Measurements from ENCODE around the gene PITX3. TPM values are rescaled to one million over a fixed set of nuclear protein-coding genes. Genes with fewer than 3 reads are reported as not detected.

Gene PITX3
- total and polyA plus RNA-seq, 2 experiments from 2014 or later: 0.34 TPM; not detected in 1

DNA sequence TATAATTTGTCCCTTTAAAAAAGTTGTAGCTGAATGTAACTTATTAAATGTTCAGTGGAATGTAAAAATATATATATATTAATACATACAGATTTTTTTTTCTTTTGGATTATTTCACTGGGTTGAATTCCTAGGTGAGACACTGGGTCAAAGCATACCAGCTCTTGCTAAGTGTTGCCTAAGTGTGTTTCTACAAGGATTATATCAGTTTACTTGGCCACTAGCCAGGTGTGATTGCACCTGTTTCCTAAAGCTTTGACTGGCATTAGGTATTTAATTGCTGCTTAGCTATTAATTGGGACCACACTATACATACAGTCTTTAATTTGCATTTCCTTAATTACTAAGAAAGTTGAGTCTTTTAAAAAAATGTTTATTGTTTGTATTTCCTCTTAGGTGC lies 20.7 kb downstream of the PITX3 start:
- no peak for DNase-seq (ENCODE audit: low spot score)
- H3K36me3 ChIP-seq (ENCODE audit: insufficient read depth): no peaks in the 10 kb centered on the region
- Mint-ChIP-seq H3K4me1 (peaks cover 2% of the 10 kb centered on the region; the same call in 2 of the 3 replicates), H3K9me3 (no peaks in the 10 kb centered on the region), H3K27ac (no peak overlapping the region), H3K36me3 (ENCODE audit: low read depth) (no peaks in the 10 kb centered on the region), H3K4me3 (no peak overlapping the region), H3K27me3 (ENCODE audit: insufficient read depth, low read depth, poor library complexity) (peaks cover 8% of the 10 kb centered on the region)
- H3K4me2 ChIP-seq: no peak overlapping the region
- H3K4me1 ChIP-seq (ENCODE audit: insufficient read depth): no peaks in the 10 kb centered on the region; the same call in 1 of the 2 replicates
- H3K27ac ChIP-seq (ENCODE audit: low read depth): no peak overlapping the region
- H3K27me3 ChIP-seq (ENCODE audit: insufficient read depth): peaks cover 23% of the 10 kb centered on the region
- no peaks in the 10 kb centered on the region; the same call in 1 of the 2 replicates for H4K20me1 ChIP-seq (replicated peaks; ENCODE audit: insufficient read depth)
- H3K79me2 ChIP-seq (replicated peaks; ENCODE audit: insufficient read depth): no peaks in the 10 kb centered on the region
- TF ChIP-seq ZNF462 (CRISPR knock-in tag; IDR thresholded peaks at IDR 0.05) (no peak), JUNB (IDR thresholded peaks at IDR 0.05; ENCODE audit: unreplicated experiment) (no peak)
- no peaks in the 10 kb centered on the region for H3K9me2 ChIP-seq (ENCODE audit: insufficient read depth)
- no peak for ATAC-seq
- no peak overlapping the region for H2AFZ ChIP-seq
- H3F3A ChIP-seq (replicated peaks; ENCODE audit: low read depth): no peaks in the 10 kb centered on the region
- no peak overlapping the region for H3K4me3 ChIP-seq

- DNase-seq (ENCODE audit: low spot score): no peak
- H3K79me2 ChIP-seq (replicated peaks; ENCODE audit: insufficient read depth): no peaks in the 10 kb centered on the region
- peaks cover 12% of the 10 kb centered on the region for H3K27me3 ChIP-seq (ENCODE audit: insufficient read depth)
- H3K36me3 ChIP-seq (ENCODE audit: insufficient read depth): no peaks in the 10 kb centered on the region
- no peak overlapping the region for H3K4me3 Mint-ChIP-seq
- H4K20me1 ChIP-seq (replicated peaks; ENCODE audit: insufficient read depth): no peaks in the 10 kb centered on the region; the same call in 1 of the 2 replicates
- no peak overlapping the region for H3K4me3 ChIP-seq
- H3K27ac ChIP-seq (ENCODE audit: low read depth): no peak overlapping the region
- no peak overlapping the region for H3K4me2 ChIP-seq
- H3K9me2 ChIP-seq (ENCODE audit: insufficient read depth): no peaks in the 10 kb centered on the region
- H3K9me3 Mint-ChIP-seq: peaks cover 1% of the 10 kb centered on the region; the same call in 1 of the 3 replicates
- no peaks in the 10 kb centered on the region for H3F3A ChIP-seq (replicated peaks; ENCODE audit: low read depth)
- no peaks in the 10 kb centered on the region for H3K4me1 Mint-ChIP-seq
- no peaks in the 10 kb centered on the region for H3K4me1 ChIP-seq (ENCODE audit: insufficient read depth)
- H3K27me3 Mint-ChIP-seq (ENCODE audit: insufficient read depth, low read depth, poor library complexity): peaks cover 8% of the 10 kb centered on the region
- no peak for ATAC-seq
- no peak overlapping the region for H2AFZ ChIP-seq
- H3K27ac Mint-ChIP-seq: no peak overlapping the region
- H3K36me3 Mint-ChIP-seq (ENCODE audit: low read depth): no peaks in the 10 kb centered on the region
- TF ChIP-seq ZNF114 (CRISPR knock-in tag; IDR thresholded peaks at IDR 0.05) (no peak), ZNF331 (CRISPR knock-in tag; IDR thresholded peaks at IDR 0.05; ENCODE audit: low read depth) (no peak), POLR2AphosphoS5 (IDR thresholded peaks at IDR 0.05; ENCODE audit: low read depth) (no peak), CREB1 (CRISPR knock-in tag; IDR thresholded peaks at IDR 0.05; ENCODE audit: low read depth) (no peak), STAT1 (IDR thresholded peaks at IDR 0.05; ENCODE audit: unreplicated experiment) (no peak), ETS1 (IDR thresholded peaks at IDR 0.05) (no peak), JUNB (IDR thresholded peaks at IDR 0.05; ENCODE audit: unreplicated experiment) (no peak), EZH2 (IDR thresholded peaks at IDR 0.05; ENCODE audit: low read depth, unreplicated experiment) (no peak), EZH2phosphoT487 (IDR thresholded peaks at IDR 0.05; ENCODE audit: unreplicated experiment) (no peak)
- TF ChIP-seq, protein P1, sequence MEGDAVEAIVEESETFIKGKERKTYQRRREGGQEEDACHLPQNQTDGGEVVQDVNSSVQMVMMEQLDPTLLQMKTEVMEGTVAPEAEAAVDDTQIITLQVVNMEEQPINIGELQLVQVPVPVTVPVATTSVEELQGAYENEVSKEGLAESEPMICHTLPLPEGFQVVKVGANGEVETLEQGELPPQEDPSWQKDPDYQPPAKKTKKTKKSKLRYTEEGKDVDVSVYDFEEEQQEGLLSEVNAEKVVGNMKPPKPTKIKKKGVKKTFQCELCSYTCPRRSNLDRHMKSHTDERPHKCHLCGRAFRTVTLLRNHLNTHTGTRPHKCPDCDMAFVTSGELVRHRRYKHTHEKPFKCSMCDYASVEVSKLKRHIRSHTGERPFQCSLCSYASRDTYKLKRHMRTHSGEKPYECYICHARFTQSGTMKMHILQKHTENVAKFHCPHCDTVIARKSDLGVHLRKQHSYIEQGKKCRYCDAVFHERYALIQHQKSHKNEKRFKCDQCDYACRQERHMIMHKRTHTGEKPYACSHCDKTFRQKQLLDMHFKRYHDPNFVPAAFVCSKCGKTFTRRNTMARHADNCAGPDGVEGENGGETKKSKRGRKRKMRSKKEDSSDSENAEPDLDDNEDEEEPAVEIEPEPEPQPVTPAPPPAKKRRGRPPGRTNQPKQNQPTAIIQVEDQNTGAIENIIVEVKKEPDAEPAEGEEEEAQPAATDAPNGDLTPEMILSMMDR (conservative IDR thresholded peaks at IDR 0.05; ENCODE audit: low read depth in 2 of 2): no peak
These were observed 21.9 kb downstream of the PITX3 start for GRCh38 chr10:102219370-102219769.
